Measurements from ENCODE around the gene IPO11. TPM values are rescaled to one million over a fixed set of nuclear protein-coding genes. Genes with fewer than 3 reads are reported as not detected.
"Not testable (repeated sequence)": the region's sequence is repeated elsewhere in the genome, so short reads cannot be mapped to it uniquely, and the experiment has no call there.

IPO11 gene
- total RNA-seq, 1 donor from 2014 or later = 11.8 TPM

DNA sequence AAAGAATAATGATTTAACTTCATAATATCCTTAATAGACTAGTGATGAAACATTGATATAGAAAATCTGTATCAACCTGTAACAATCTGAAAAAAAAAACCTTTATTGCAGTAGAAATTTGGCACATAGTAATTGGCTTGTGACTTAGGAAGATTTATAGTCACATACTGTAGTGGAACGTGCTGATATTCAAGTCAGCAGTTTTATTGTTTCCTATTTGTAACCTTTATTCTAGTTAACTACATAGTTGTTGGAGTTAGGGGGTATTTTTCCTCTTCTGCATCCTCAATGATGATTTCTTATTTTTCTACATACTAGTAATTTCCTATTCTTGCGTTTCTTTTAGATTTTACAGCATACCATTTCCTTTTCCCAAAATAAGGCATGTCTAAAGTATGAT is 151.5 kb downstream of the IPO11 start:
- DNase-seq (ENCODE audit: low spot score in 2 of 2) = no peak
- no peaks in the 10 kb centered on the region for H3K4me1 ChIP-seq
- H3K27ac ChIP-seq = no peak overlapping the region
- TF ChIP-seq, protein P1, sequence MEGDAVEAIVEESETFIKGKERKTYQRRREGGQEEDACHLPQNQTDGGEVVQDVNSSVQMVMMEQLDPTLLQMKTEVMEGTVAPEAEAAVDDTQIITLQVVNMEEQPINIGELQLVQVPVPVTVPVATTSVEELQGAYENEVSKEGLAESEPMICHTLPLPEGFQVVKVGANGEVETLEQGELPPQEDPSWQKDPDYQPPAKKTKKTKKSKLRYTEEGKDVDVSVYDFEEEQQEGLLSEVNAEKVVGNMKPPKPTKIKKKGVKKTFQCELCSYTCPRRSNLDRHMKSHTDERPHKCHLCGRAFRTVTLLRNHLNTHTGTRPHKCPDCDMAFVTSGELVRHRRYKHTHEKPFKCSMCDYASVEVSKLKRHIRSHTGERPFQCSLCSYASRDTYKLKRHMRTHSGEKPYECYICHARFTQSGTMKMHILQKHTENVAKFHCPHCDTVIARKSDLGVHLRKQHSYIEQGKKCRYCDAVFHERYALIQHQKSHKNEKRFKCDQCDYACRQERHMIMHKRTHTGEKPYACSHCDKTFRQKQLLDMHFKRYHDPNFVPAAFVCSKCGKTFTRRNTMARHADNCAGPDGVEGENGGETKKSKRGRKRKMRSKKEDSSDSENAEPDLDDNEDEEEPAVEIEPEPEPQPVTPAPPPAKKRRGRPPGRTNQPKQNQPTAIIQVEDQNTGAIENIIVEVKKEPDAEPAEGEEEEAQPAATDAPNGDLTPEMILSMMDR (IDR thresholded peaks at IDR 0.05) = no peak
- H3K36me3 ChIP-seq = peaks cover 17 to 35% of the 10 kb centered on the region in 2 donors
- peaks cover 0 to 11% of the 10 kb centered on the region in 2 donors for H3K9me3 ChIP-seq
- intact Hi-C loops (cut with DNase I) = no loop called here
- no peaks in the 10 kb centered on the region for H3K27me3 ChIP-seq
- H3K4me3 ChIP-seq = no peak overlapping the region

DNA sequence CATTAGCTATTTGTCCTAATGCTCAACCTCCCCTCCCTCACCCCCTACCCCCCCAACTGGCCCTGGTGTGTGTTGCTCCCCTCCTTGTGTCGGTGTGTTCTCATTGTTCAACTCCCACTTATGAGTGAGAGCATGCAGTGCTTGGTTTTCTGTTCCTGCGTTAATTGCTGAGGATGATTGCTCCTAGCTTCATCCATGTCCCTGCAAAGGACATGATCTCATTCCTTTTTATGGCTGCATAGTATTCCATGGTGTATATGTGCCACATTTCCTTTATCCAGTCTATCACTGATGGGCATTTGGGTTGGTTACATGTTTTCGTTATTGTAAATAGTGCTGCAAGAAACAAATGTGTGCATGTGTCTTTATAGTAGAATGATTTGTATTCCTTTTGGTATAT is 153.2 kb downstream of the IPO11 start:
- H3K27me3 ChIP-seq; H3K27ac ChIP-seq; DNase-seq (ENCODE audit: low spot score in 2 of 2); H3K4me1 ChIP-seq; intact Hi-C loops (cut with DNase I); H3K4me3 ChIP-seq: not testable (repeated sequence)
- Histone ChIP-seq H3K36me3 (peaks cover 17 to 34% of the 10 kb centered on the region in 2 donors), H3K9me3 (peaks cover 0 to 11% of the 10 kb centered on the region in 2 donors)

DNA sequence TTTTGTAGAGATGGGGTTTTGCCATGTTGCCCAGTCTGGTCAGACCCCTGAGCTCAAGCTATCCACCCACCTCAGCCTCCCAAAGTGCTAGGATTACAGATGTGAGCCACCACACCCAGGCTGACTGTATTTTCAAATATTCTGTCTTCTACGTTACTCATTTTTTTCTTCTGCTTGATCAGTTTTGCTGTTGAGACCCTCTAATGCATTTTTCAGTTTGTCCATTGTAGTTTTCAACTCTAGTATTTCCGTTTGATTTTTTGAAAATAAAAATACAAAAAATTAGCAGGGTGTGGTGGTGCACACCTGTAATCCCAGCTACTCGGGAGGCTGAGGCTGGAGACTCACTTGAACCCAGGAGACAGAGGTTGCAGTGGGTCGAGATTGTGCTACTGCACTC is 155.6 kb downstream of the IPO11 start:
- Histone ChIP-seq H3K27ac (no peak overlapping the region), H3K4me3 (no peak overlapping the region), H3K4me1 (no peaks in the 10 kb centered on the region), H3K9me3 (peaks cover 0 to 11% of the 10 kb centered on the region in 2 donors), H3K36me3 (peaks cover 17 to 26% of the 10 kb centered on the region in 2 donors), H3K27me3 (no peaks in the 10 kb centered on the region)
- TF ChIP-seq, protein P1 (IDR thresholded peaks at IDR 0.05) = no peak
- no peak for DNase-seq (ENCODE audit: low spot score in 2 of 2)
- intact Hi-C loops (cut with DNase I) = no loop called here

DNA sequence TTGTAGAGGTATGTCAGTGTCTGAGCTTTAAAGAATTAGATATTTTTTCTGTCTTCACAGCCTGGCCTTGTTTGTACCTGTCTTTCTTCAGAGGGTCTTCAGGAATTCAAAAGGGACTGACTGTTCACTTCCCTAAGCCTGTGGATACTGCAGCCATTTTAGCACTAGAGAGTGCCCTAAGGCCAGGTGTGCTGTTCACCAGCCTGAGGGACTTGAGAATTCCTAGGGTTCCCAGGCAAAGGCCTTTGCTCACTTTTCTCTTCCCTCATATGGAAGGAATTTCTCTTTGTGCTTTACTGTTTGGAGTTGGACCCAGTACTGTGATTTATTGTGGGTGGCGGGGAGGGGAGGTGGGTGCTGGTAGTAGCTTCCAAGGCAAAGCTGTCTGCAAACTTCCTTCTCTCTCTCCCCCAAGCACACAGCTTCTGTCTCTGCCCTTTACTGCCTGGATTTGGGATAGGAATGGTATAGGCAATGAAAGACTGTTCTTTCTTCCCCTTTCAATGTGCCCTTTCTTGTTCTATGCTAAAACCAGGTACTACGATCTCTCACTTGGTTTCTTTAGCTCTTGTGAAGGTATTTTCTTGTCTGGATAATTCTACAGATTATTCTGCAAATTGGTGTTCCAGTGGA is 156.4 kb downstream of the IPO11 start:
- no peaks in the 10 kb centered on the region for H3K27me3 ChIP-seq
- peaks cover 17 to 26% of the 10 kb centered on the region in 2 donors for H3K36me3 ChIP-seq
- H3K9me3 ChIP-seq = peaks cover 0 to 11% of the 10 kb centered on the region in 2 donors
- no peak overlapping the region for H3K4me3 ChIP-seq
- no peaks in the 10 kb centered on the region for H3K4me1 ChIP-seq
- no peak for DNase-seq (ENCODE audit: low spot score in 2 of 2)
- no peak overlapping the region for H3K27ac ChIP-seq
- TF ChIP-seq, protein P1 (IDR thresholded peaks at IDR 0.05) = no peak
- intact Hi-C loops (cut with DNase I) = no loop called here

DNA sequence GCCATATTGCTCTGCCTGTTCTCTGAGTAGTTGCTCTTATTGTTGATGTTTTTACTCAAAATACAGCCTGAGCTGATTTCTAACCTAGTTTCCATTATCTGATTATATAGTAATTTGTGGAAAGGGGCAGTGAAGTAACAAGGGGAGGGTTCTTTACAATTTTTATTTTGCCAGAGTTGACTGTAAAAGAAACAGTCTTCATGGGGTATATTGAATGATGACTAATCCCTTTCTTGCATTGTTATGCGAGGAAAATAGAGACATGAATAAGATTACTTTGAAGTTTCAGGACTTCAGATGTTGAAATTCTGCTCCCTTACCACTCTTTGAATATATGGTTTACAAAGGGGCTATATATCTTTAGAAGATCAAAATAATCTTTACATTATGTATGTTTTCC is 156.9 kb downstream of the IPO11 start:
- intact Hi-C loops (cut with DNase I) = no loop called here
- Histone ChIP-seq H3K27ac (no peak overlapping the region), H3K27me3 (no peaks in the 10 kb centered on the region), H3K36me3 (peaks cover 17 to 26% of the 10 kb centered on the region in 2 donors), H3K4me3 (no peak overlapping the region), H3K9me3 (peaks cover 0 to 11% of the 10 kb centered on the region in 2 donors), H3K4me1 (no peaks in the 10 kb centered on the region)
- no peak for DNase-seq (ENCODE audit: low spot score in 2 of 2)
- TF ChIP-seq, protein P1 (IDR thresholded peaks at IDR 0.05) = no peak

DNA sequence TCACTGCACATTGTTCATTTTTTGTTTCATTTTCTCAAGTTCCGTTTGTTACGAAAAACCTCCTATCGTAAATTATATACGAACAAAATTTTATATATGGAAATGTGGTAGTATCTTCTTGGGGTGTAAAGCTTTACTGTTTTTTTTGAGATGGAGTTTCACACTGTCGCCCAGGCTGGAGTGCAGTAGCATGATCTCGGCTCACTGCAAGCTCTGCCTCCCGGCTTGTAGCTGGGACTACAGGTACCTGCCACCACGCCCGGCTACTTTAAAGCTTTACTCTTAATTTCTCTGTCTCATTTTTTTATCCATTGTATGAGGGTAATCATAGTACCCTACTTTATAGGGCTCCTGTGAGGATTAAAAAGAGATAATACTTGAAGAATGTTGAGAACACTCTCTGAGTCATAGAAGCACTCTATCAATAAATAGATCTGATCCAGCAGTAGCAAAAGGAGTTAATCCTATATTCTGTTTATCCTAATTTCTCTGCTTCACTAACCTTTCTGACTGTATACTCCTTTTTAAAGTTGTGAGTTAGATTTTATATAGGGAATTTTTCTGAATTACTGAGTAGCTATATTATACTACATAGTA is 160.5 kb downstream of the IPO11 start:
- Histone ChIP-seq H3K4me3 (no peak overlapping the region), H3K4me1 (no peaks in the 10 kb centered on the region), H3K27ac (no peak overlapping the region), H3K36me3 (peaks cover under 1 to 2% of the 10 kb centered on the region in 2 donors), H3K27me3 (no peaks in the 10 kb centered on the region), H3K9me3 (peaks cover 0 to 3% of the 10 kb centered on the region in 2 donors)
- TF ChIP-seq, protein P1 (IDR thresholded peaks at IDR 0.05) = no peak
- DNase-seq (ENCODE audit: low spot score in 2 of 2) = no peak
- intact Hi-C loops (cut with DNase I) = no loop called here
